ENCODE measurements around the gene ARMH4. TPM values are rescaled to one million over a fixed set of nuclear protein-coding genes. Genes with fewer than 3 reads are reported as not detected.

The ARMH4 gene
- total RNA-seq, 1 experiment from 2014 or later: 42.6 TPM

DNA sequence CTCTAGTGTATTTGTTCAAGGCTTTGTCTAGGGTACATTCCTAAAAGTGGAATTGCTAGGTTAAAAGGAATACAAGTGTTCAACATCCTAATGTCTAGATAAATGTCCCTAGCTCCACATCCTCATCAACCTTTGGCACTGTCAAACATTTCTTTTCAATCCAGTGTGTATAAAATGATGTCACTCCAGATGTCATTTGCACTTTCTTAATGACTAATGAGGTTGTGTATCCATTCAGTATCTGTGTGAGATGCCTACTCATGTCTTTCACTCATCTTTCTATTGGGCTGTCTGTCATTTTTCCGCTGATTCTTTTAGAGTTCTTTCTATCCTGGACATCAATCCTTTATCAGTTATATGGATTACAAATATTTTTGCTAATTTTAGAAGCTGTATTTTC lies 43.3 kb downstream of the ARMH4 start:
- Histone ChIP-seq H3K9me3 (ENCODE audit: control insufficient read depth, low read depth, low read length) (no peaks in the 10 kb centered on the region), H3K23me2 (ENCODE audit: insufficient read length, low read depth, low read length, poor library complexity, severe bottlenecking) (no peaks in the 10 kb centered on the region), H3K79me2 (ENCODE audit: insufficient read depth, low read length) (no peaks in the 10 kb centered on the region), H3K23ac (ENCODE audit: insufficient read length, low read depth, low read length) (no peak overlapping the region), H4K8ac (replicated peaks; ENCODE audit: insufficient read length, low read depth, low read length) (no peak overlapping the region), H2BK5ac (ENCODE audit: insufficient read length, low read length) (no peak overlapping the region), H4K20me1 (ENCODE audit: control insufficient read depth, insufficient read depth, insufficient read length) (no peaks in the 10 kb centered on the region), H3K9ac (ENCODE audit: extremely low read depth, insufficient read length, low read length) (no peak overlapping the region), H2BK15ac (ENCODE audit: low read depth, low read length) (no peak overlapping the region), H3K4ac (ENCODE audit: low read depth, low read length) (no peak overlapping the region), H2BK120ac (ENCODE audit: low read depth, low read length, poor library complexity, severe bottlenecking) (no peak overlapping the region), H3K14ac (ENCODE audit: insufficient read depth, low read length) (no peak overlapping the region), H4K5ac (ENCODE audit: insufficient read length, low read depth, low read length) (no peak overlapping the region), H4K91ac (ENCODE audit: insufficient read length, low read depth, low read length) (no peak overlapping the region), H3K4me2 (ENCODE audit: insufficient read depth, insufficient read length, low read length) (no peak overlapping the region), H3K27me3 (ENCODE audit: insufficient read depth, low read length) (no peaks in the 10 kb centered on the region), H3T11ph (ENCODE audit: low read length) (no peak overlapping the region), H3K79me1 (ENCODE audit: insufficient read depth, low read depth, low read length, poor library complexity, severe bottlenecking) (no peaks in the 10 kb centered on the region), H2AK5ac (ENCODE audit: insufficient read length, low read length) (no peak overlapping the region), H3K4me1 (ENCODE audit: insufficient read depth, low read length) (no peaks in the 10 kb centered on the region), H2BK20ac (ENCODE audit: low read depth, low read length, poor library complexity, severe bottlenecking) (no peak overlapping the region), H3K18ac (ENCODE audit: insufficient read length, low read depth, low read length) (no peak overlapping the region), H3K27ac (ENCODE audit: insufficient read length, low read depth, low read length) (no peak overlapping the region), H3K56ac (ENCODE audit: insufficient read length, low read depth, low read length) (no peak overlapping the region), H2AFZ (ENCODE audit: low read length) (no peak overlapping the region), H2BK12ac (ENCODE audit: insufficient read length, low read depth, low read length) (no peak overlapping the region)
- WGBS (ENCODE audit: extremely low coverage, insufficient read length, low lambda C conversion rate): no CpG with 5 or more reads among the region's 1 CpG
- no peaks in the 10 kb centered on the region for H3K9me3 Mint-ChIP-seq
- no peak overlapping the region for H3K27ac Mint-ChIP-seq
- no peaks in the 10 kb centered on the region for H3K27me3 Mint-ChIP-seq (ENCODE audit: low read depth)
- no peak for TF ChIP-seq CTCF (conservative IDR thresholded peaks at IDR 0.05)
- H3K4me3 Mint-ChIP-seq: no peak overlapping the region
- DNase-seq: no peak
- no peaks in the 10 kb centered on the region for H3K4me1 Mint-ChIP-seq
- H3K36me3 Mint-ChIP-seq (ENCODE audit: insufficient read depth in 1 of 3, low read depth in 3 of 3): no peaks in the 10 kb centered on the region

All from H9 (cell line).